ENCODE data around the gene CUTA. TPM values are rescaled to one million over a fixed set of nuclear protein-coding genes. Genes with fewer than 3 reads are reported as not detected.

Gene CUTA
- total and polyA plus RNA-seq, 2 experiments from 2014 or later = 207 to 421 TPM

GRCh38 chr6:33416386-33417127 lies 1.4 kb downstream of the CUTA start:
- Histone ChIP-seq H3K79me2 (replicated peaks; ENCODE audit: insufficient read depth) (peaks cover 53% of the 10 kb centered on the region), H3F3A (replicated peaks; ENCODE audit: low read depth) (peaks cover 26% of the 10 kb centered on the region), H3K27ac (ENCODE audit: low read depth) (peak overlapping the region; percentile 91; the same call in 1 of the 2 replicates), H3K9me2 (ENCODE audit: insufficient read depth) (no peaks in the 10 kb centered on the region), H3K4me3 (peak overlapping the region; percentile 98), H4K20me1 (replicated peaks; ENCODE audit: insufficient read depth) (peaks cover 22% of the 10 kb centered on the region), H3K36me3 (ENCODE audit: insufficient read depth) (peaks cover 14% of the 10 kb centered on the region; the same call in 1 of the 2 replicates), H2AFZ (no peak overlapping the region), H3K4me1 (ENCODE audit: insufficient read depth) (peaks cover 45% of the 10 kb centered on the region), H3K4me2 (peak overlapping the region; percentile 99), H3K27me3 (ENCODE audit: insufficient read depth) (no peaks in the 10 kb centered on the region)
- DNase-seq (ENCODE audit: low spot score) = no peak
- H3K4me1 Mint-ChIP-seq = peaks cover 61% of the 10 kb centered on the region
- no peaks in the 10 kb centered on the region for H3K9me3 Mint-ChIP-seq
- TF ChIP-seq ZNF114 (CRISPR knock-in tag; IDR thresholded peaks at IDR 0.05) = no peak
- TF ChIP-seq ZNF331 (CRISPR knock-in tag; IDR thresholded peaks at IDR 0.05; ENCODE audit: low read depth) = no peak
- TF ChIP-seq, protein P1, sequence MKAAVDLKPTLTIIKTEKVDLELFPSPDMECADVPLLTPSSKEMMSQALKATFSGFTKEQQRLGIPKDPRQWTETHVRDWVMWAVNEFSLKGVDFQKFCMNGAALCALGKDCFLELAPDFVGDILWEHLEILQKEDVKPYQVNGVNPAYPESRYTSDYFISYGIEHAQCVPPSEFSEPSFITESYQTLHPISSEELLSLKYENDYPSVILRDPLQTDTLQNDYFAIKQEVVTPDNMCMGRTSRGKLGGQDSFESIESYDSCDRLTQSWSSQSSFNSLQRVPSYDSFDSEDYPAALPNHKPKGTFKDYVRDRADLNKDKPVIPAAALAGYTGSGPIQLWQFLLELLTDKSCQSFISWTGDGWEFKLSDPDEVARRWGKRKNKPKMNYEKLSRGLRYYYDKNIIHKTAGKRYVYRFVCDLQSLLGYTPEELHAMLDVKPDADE (IDR thresholded peaks at IDR 0.05) = no peak
- no peak for TF ChIP-seq POLR2AphosphoS5 (IDR thresholded peaks at IDR 0.05; ENCODE audit: low read depth)
- TF ChIP-seq JUNB (IDR thresholded peaks at IDR 0.05; ENCODE audit: unreplicated experiment) = no peak
- TF ChIP-seq EZH2phosphoT487 (IDR thresholded peaks at IDR 0.05; ENCODE audit: unreplicated experiment) = no peak
- TF ChIP-seq CTCF (conservative IDR thresholded peaks at IDR 0.05; ENCODE audit: low read depth in 2 of 2) = no peak
- TF ChIP-seq, protein P2, sequence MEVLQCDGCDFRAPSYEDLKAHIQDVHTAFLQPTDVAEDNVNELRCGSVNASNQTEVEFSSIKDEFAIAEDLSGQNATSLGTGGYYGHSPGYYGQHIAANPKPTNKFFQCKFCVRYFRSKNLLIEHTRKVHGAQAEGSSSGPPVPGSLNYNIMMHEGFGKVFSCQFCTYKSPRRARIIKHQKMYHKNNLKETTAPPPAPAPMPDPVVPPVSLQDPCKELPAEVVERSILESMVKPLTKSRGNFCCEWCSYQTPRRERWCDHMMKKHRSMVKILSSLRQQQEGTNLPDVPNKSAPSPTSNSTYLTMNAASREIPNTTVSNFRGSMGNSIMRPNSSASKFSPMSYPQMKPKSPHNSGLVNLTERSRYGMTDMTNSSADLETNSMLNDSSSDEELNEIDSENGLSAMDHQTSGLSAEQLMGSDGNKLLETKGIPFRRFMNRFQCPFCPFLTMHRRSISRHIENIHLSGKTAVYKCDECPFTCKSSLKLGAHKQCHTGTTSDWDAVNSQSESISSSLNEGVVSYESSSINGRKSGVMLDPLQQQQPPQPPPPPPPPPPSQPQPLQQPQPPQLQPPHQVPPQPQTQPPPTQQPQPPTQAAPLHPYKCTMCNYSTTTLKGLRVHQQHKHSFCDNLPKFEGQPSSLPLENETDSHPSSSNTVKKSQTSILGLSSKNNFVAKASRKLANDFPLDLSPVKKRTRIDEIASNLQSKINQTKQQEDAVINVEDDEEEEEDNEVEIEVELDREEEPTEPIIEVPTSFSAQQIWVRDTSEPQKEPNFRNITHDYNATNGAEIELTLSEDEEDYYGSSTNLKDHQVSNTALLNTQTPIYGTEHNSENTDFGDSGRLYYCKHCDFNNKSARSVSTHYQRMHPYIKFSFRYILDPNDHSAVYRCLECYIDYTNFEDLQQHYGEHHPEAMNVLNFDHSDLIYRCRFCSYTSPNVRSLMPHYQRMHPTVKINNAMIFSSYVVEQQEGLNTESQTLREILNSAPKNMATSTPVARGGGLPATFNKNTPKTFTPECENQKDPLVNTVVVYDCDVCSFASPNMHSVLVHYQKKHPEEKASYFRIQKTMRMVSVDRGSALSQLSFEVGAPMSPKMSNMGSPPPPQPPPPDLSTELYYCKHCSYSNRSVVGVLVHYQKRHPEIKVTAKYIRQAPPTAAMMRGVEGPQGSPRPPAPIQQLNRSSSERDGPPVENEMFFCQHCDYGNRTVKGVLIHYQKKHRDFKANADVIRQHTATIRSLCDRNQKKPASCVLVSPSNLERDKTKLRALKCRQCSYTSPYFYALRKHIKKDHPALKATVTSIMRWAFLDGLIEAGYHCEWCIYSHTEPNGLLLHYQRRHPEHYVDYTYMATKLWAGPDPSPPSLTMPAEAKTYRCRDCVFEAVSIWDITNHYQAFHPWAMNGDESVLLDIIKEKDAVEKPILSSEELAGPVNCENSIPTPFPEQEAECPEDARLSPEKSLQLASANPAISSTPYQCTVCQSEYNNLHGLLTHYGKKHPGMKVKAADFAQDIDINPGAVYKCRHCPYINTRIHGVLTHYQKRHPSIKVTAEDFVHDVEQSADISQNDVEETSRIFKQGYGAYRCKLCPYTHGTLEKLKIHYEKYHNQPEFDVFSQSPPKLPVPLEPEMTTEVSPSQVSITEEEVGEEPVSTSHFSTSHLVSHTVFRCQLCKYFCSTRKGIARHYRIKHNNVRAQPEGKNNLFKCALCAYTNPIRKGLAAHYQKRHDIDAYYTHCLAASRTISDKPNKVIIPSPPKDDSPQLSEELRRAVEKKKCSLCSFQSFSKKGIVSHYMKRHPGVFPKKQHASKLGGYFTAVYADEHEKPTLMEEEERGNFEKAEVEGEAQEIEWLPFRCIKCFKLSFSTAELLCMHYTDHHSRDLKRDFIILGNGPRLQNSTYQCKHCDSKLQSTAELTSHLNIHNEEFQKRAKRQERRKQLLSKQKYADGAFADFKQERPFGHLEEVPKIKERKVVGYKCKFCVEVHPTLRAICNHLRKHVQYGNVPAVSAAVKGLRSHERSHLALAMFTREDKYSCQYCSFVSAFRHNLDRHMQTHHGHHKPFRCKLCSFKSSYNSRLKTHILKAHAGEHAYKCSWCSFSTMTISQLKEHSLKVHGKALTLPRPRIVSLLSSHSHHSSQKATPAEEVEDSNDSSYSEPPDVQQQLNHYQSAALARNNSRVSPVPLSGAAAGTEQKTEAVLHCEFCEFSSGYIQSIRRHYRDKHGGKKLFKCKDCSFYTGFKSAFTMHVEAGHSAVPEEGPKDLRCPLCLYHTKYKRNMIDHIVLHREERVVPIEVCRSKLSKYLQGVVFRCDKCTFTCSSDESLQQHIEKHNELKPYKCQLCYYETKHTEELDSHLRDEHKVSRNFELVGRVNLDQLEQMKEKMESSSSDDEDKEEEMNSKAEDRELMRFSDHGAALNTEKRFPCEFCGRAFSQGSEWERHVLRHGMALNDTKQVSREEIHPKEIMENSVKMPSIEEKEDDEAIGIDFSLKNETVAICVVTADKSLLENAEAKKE (CRISPR knock-in tag; IDR thresholded peaks at IDR 0.05) = no peak
- TF ChIP-seq EZH2 (IDR thresholded peaks at IDR 0.05; ENCODE audit: low read depth, unreplicated experiment) = no peak
- no peak for TF ChIP-seq CREB1 (CRISPR knock-in tag; IDR thresholded peaks at IDR 0.05; ENCODE audit: low read depth)
- no peak for TF ChIP-seq NANOG (IDR thresholded peaks at IDR 0.05; ENCODE audit: borderline replicate concordance)
- no peak for TF ChIP-seq REST (IDR thresholded peaks at IDR 0.05; ENCODE audit: unreplicated experiment)
- no peak for TF ChIP-seq STAT1 (IDR thresholded peaks at IDR 0.05; ENCODE audit: unreplicated experiment)
- H3K36me3 Mint-ChIP-seq (ENCODE audit: low read depth) = peaks cover 54% of the 10 kb centered on the region
- H3K27ac Mint-ChIP-seq = peak overlapping the region; percentile 96
- ATAC-seq = no peak
- peak overlapping the region; percentile 99 for H3K4me3 Mint-ChIP-seq
- peaks cover 30% of the 10 kb centered on the region for H3K27me3 Mint-ChIP-seq (ENCODE audit: insufficient read depth, low read depth, poor library complexity)

All from GM23338 (cell line).